Peyer's patch (tissue), 4 donors: Measurements from ENCODE around the gene KAZN.

Experiments used
- POLR2A ChIP-seq, 2 donors: fragments of 450-650 bp; IDR thresholded peaks; one replicate each; pipeline ENCODE4 v1.5.1; 2017; ENCODE audit warnings: antibody characterized with exemption in 2 of 2, mild to moderate bottlenecking in 2 of 2, moderate library complexity in 2 of 2
- TF ChIP-seq, protein P1 (sequence below), 6 experiments: fragments of 450-650 bp in 4 of 6; fragments of 200-600 bp in 2 of 6; sonication (generic) in 1 of 6; IDR thresholded peaks; one replicate each; pipeline ENCODE4 v1.5.1; 2017 to 2019; ENCODE audit warnings: antibody characterized with exemption in 6 of 6, mild to moderate bottlenecking in 3 of 6, moderate library complexity in 1 of 6

DNA sequence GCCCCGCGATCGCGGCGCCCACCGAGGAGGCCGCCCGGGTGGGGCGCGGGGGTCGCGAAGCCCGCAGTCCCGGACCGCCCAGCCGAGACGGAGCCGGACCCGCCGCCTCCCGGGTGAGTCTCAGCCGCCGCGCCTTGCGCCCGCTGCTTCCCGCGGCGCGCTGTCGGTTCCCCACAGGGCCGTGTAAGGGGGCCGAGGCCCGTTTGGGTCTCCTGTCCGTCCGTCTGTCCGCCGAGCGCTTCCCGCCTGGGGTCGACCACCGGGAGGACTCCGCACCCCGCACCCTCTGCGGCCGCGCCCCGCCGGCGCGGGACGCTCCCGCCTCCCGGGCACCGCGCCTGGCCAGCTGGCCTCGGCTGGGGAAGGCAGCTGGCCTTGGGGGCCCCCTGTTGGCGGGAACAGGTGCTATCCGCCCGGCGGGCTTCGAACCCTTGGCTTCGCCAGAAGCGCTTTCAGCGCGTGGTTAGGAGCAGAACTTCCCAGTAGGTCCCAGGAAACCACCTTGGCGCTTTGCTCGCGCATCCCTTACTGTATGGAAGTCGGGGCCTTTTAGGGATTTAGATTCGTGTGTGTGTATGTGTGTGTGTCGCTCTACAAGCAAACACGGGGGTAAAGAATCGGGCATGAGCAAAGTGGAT, 555.5 kb downstream of the KAZN start:
- TF ChIP-seq, protein P1, sequence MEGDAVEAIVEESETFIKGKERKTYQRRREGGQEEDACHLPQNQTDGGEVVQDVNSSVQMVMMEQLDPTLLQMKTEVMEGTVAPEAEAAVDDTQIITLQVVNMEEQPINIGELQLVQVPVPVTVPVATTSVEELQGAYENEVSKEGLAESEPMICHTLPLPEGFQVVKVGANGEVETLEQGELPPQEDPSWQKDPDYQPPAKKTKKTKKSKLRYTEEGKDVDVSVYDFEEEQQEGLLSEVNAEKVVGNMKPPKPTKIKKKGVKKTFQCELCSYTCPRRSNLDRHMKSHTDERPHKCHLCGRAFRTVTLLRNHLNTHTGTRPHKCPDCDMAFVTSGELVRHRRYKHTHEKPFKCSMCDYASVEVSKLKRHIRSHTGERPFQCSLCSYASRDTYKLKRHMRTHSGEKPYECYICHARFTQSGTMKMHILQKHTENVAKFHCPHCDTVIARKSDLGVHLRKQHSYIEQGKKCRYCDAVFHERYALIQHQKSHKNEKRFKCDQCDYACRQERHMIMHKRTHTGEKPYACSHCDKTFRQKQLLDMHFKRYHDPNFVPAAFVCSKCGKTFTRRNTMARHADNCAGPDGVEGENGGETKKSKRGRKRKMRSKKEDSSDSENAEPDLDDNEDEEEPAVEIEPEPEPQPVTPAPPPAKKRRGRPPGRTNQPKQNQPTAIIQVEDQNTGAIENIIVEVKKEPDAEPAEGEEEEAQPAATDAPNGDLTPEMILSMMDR (IDR thresholded peaks at IDR 0.05) = peak in 4 of 6 experiments; percentile 43 to 77 (median 68)
- peak in 1 of 2 donors; percentile 29 for TF ChIP-seq POLR2A (IDR thresholded peaks at IDR 0.05)
